ENCODE measurements around the gene HLCS. TPM values are rescaled to one million over a fixed set of nuclear protein-coding genes. Genes with fewer than 3 reads are reported as not detected.

HLCS gene
- total and polyA plus RNA-seq, 2 donors (not counting 3 experiments of a cell fraction or from before 2014, with no cell fraction given), result 6.7 to 17.2 TPM

DNA sequence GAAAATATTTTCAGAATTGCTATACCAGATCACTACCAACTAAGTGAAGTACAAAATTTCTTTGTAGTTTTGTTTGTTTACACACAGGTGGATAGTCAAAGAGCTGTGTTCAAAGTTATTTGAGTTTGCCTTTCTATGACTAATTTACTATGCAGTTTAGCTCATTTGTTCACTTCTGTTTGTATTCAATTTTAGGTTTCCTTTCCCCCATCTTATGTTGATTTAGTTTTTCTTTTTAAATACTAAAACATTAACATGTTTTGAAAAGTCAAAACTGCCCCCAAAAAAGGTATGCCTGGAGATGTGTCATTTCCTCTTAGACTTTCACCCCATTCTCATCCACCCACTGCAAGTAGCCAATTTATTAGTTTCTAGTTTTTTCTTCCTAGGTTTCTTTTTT is 21.4 kb upstream of the HLCS start:
- no peak for DNase-seq (ENCODE audit: low read depth, low spot score)
- H2AFZ ChIP-seq (ENCODE audit: low read depth, low read length), result no peak overlapping the region
- H3K9me1 ChIP-seq (replicated peaks; ENCODE audit: control insufficient read depth, extremely low read depth, insufficient read depth, low read length), result no peaks in the 10 kb centered on the region
- H3K9ac ChIP-seq (replicated peaks; ENCODE audit: extremely low read depth, insufficient read depth, low read length), result no peak overlapping the region
- intact Hi-C loops (cut with micrococcal nuclease), result loop anchor here (1.0 to 10.0 kb wide), 2 partner anchors 49 to 387 kb away; no protein-coding TSS in a partner anchor
- H3K79me2 ChIP-seq (ENCODE audit: control insufficient read depth, insufficient read depth, low read length), result no peaks in the 10 kb centered on the region
- BruUV-seq (replicated peaks), result no TSS peak
- H3K27ac ChIP-seq (ENCODE audit: insufficient read depth, low read depth, low read length), result no peak overlapping the region
- POLR2A ChIA-PET, result no interaction called here
- CTCF ChIA-PET, result interaction anchor here (0.5 to 1.9 kb wide), 5 partner anchors 9 to 724 kb away, joined by 3 to 33 read pairs (median 4); no protein-coding TSS in a partner anchor
- no peaks in the 10 kb centered on the region for H3K27me3 ChIP-seq (ENCODE audit: control insufficient read depth in 2 of 2, insufficient read depth in 2 of 2, low read length in 2 of 2)
- no peaks in the 10 kb centered on the region for H3K9me3 ChIP-seq (replicated peaks; ENCODE audit: control insufficient read depth, insufficient read depth, low read length)
- no peak overlapping the region for H3K4me3 ChIP-seq (replicated peaks in 1 of 3; ENCODE audit: insufficient read depth in 1 of 3, low read depth in 1 of 3, low read length in 3 of 3)
- no peaks in the 10 kb centered on the region for H3K36me3 ChIP-seq (ENCODE audit: control insufficient read depth in 2 of 2, extremely low read depth in 1 of 2, insufficient read depth in 2 of 2, low read length in 2 of 2)
- TF ChIP-seq EZH2 (IDR thresholded peaks at IDR 0.05; ENCODE audit: borderline replicate concordance, low read depth, low read length, severe bottlenecking) (no peak), GATA2 (IDR thresholded peaks at IDR 0.05; ENCODE audit: insufficient read depth, insufficient read length, low read depth, low read length) (no peak), MYC (IDR thresholded peaks at IDR 0.05; ENCODE audit: low read depth, low read length) (no peak), FOS (IDR thresholded peaks at IDR 0.05; ENCODE audit: borderline replicate concordance, insufficient read depth, low read length) (no peak), POLR2A (IDR thresholded peaks at IDR 0.05; ENCODE audit: low read depth, low read length) (no peak), JUN (IDR thresholded peaks at IDR 0.05; ENCODE audit: borderline replicate concordance, insufficient read depth, insufficient read length, low read depth) (no peak), MAX (IDR thresholded peaks at IDR 0.05; ENCODE audit: insufficient read depth, insufficient read length) (no peak), POLR2AphosphoS5 (IDR thresholded peaks at IDR 0.05; ENCODE audit: insufficient read depth, low read depth, low read length) (no peak)
- TF ChIP-seq, protein P1, sequence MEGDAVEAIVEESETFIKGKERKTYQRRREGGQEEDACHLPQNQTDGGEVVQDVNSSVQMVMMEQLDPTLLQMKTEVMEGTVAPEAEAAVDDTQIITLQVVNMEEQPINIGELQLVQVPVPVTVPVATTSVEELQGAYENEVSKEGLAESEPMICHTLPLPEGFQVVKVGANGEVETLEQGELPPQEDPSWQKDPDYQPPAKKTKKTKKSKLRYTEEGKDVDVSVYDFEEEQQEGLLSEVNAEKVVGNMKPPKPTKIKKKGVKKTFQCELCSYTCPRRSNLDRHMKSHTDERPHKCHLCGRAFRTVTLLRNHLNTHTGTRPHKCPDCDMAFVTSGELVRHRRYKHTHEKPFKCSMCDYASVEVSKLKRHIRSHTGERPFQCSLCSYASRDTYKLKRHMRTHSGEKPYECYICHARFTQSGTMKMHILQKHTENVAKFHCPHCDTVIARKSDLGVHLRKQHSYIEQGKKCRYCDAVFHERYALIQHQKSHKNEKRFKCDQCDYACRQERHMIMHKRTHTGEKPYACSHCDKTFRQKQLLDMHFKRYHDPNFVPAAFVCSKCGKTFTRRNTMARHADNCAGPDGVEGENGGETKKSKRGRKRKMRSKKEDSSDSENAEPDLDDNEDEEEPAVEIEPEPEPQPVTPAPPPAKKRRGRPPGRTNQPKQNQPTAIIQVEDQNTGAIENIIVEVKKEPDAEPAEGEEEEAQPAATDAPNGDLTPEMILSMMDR (IDR thresholded peaks at IDR 0.05; ENCODE audit: extremely low read depth in 1 of 2, insufficient read depth in 1 of 2, low read depth in 1 of 2, low read length in 2 of 2), result no peak
- H4K20me1 ChIP-seq (replicated peaks; ENCODE audit: control insufficient read depth, extremely low read depth, insufficient read depth, low read length), result no peaks in the 10 kb centered on the region
- dilution Hi-C loops (cut with MboI; ENCODE audit: extremely low pct_ligation_motif_present, low sequenced_read_pairs), result no loop called here
- H3K4me1 ChIP-seq (ENCODE audit: control insufficient read depth, extremely low read depth, insufficient read depth, low read length), result peaks cover 2% of the 10 kb centered on the region
- H3K4me2 ChIP-seq (ENCODE audit: insufficient read depth, low read length), result no peak overlapping the region
- FAIRE-seq, result no peak

All from endothelial cell of umbilical vein (primary cell).